Endothelial cell of umbilical vein (primary cell): ENCODE measurements around the gene ITSN2. TPM values are rescaled to one million over a fixed set of nuclear protein-coding genes. Genes with fewer than 3 reads are reported as not detected.

Experiments
- BruUV-seq: library from RNA; stranded (reverse); fragments of 400-500 nt; replicated peaks from 2 replicates; lab custom pipeline; 2021; lab: Mats Ljungman, UMichigan
- CTCF ChIA-PET: fragments of 300-600, 350-600 bp; sonication (Branson Sonifier 250); formaldehyde crosslinking; loops from one replicate; lab custom pipeline; 2021; ENCODE audit warnings: antibody characterized with exemption, inconsistent platforms; lab: Charles Lee
- POLR2A ChIA-PET: fragments of 300-600, 350-600 bp; sonication (Branson Sonifier 250); formaldehyde crosslinking; loops from one replicate; lab custom pipeline; 2021; ENCODE audit warnings: antibody characterized with exemption, inconsistent platforms; lab: Charles Lee
- DNase-seq: peaks from one replicate; pipeline ENCODE4 v3.0.0-alpha.2; 2011; ENCODE audit warnings: low read depth, low spot score
- FAIRE-seq: peaks from 2 replicates; lab custom pipeline; 2011; peaks lifted over from hg19 to GRCh38; lab: Jason Lieb, UNC
- H2AFZ ChIP-seq: 2 replicates; pipeline ENCODE4 v1.6.0; 2012; ENCODE audit warnings: low read depth, low read length, control low read depth, inconsistent platforms
- H3K27ac ChIP-seq: 2 replicates; pipeline ENCODE4 v1.5.1; 2011; ENCODE audit warnings: low read depth, mild to moderate bottlenecking, control low read depth, low read length, moderate library complexity; ENCODE audit not compliant: insufficient read depth
- H3K27me3 ChIP-seq, 2 experiments: 2 replicates each; pipeline versions ENCODE4 v1.6.0 to v1.6.1; 2011; ENCODE audit warnings: low read length in 2 of 2, mixed read lengths in 1 of 2; ENCODE audit not compliant: control insufficient read depth in 2 of 2, insufficient read depth in 2 of 2
- H3K36me3 ChIP-seq, 2 experiments: 2 replicates in 1 of 2; 3 replicates in 1 of 2; pipeline ENCODE4 v1.5.1; 2011; ENCODE audit warnings: low read length in 2 of 2, mild to moderate bottlenecking in 1 of 2, moderate library complexity in 1 of 2; ENCODE audit not compliant: control insufficient read depth in 2 of 2, insufficient read depth in 2 of 2; ENCODE audit errors: extremely low read depth in 1 of 2
- H3K4me1 ChIP-seq: 3 replicates; pipeline ENCODE4 v1.5.1; 2011; ENCODE audit warnings: mild to moderate bottlenecking, low read length; ENCODE audit not compliant: control insufficient read depth, insufficient read depth; ENCODE audit errors: extremely low read depth
- H3K4me2 ChIP-seq: 2 replicates; pipeline ENCODE4 v1.6.1; 2011; ENCODE audit warnings: low read length, control low read depth, mixed read lengths; ENCODE audit not compliant: insufficient read depth
- H3K4me3 ChIP-seq, 3 experiments: fragments of 200-600 bp in 1 of 3; sonication (generic), shearing (Covaris generic) in 1 of 3; replicated peaks in 1 of 3; 2 replicates each; pipeline ENCODE4 v1.5.1; 2011 to 2016; ENCODE audit warnings: control low read depth in 3 of 3, low read length in 3 of 3, mild to moderate bottlenecking in 2 of 3, inconsistent platforms in 1 of 3, low read depth in 1 of 3, moderate library complexity in 1 of 3; ENCODE audit not compliant: insufficient read depth in 1 of 3
- H3K79me2 ChIP-seq: 2 replicates; pipeline ENCODE4 v1.6.0; 2012; ENCODE audit warnings: low read length, inconsistent platforms; ENCODE audit not compliant: control insufficient read depth, insufficient read depth
- H3K9ac ChIP-seq: replicated peaks from 2 replicates; pipeline ENCODE3; 2011; ENCODE audit warnings: low read length, control low read depth; ENCODE audit not compliant: insufficient read depth; ENCODE audit errors: extremely low read depth
- H3K9me1 ChIP-seq: replicated peaks from 3 replicates; pipeline ENCODE4 v1.6.0; 2011; ENCODE audit warnings: mild to moderate bottlenecking, low read length; ENCODE audit not compliant: control insufficient read depth, insufficient read depth; ENCODE audit errors: extremely low read depth
- H3K9me3 ChIP-seq: replicated peaks from 2 replicates; pipeline ENCODE4 v1.5.1; 2012; ENCODE audit warnings: low read length, inconsistent platforms; ENCODE audit not compliant: control insufficient read depth, insufficient read depth
- H4K20me1 ChIP-seq: replicated peaks from 2 replicates; pipeline ENCODE3; 2011; ENCODE audit warnings: mild to moderate bottlenecking, low read length; ENCODE audit not compliant: control insufficient read depth, insufficient read depth; ENCODE audit errors: extremely low read depth
- CTCF ChIP-seq, 2 donors: IDR thresholded peaks; 1 replicate in 1 of 2; 2 replicates in 1 of 2; pipeline ENCODE4 v1.5.1; 2011; ENCODE audit warnings: low read length in 2 of 2, mild to moderate bottlenecking in 2 of 2, moderate library complexity in 2 of 2, control low read depth in 1 of 2, inconsistent platforms in 1 of 2, low read depth in 1 of 2; ENCODE audit not compliant: insufficient read depth in 1 of 2; ENCODE audit errors: extremely low read depth in 1 of 2
- EZH2 ChIP-seq: IDR thresholded peaks from 2 replicates; pipeline ENCODE4 v1.6.1; 2012; ENCODE audit warnings: borderline replicate concordance, low read depth, mild to moderate bottlenecking, moderate library complexity, low read length, inconsistent platforms; ENCODE audit not compliant: severe bottlenecking
- FOS ChIP-seq: IDR thresholded peaks from 2 replicates; pipeline ENCODE4 v1.6.1; 2011; ENCODE audit warnings: mild to moderate bottlenecking, low read length, moderate library complexity, borderline replicate concordance; ENCODE audit not compliant: insufficient read depth
- GATA2 ChIP-seq: IDR thresholded peaks from 2 replicates; pipeline ENCODE4 v1.7.0; 2011; ENCODE audit warnings: low read depth, mild to moderate bottlenecking, moderate library complexity, mixed read lengths, low read length; ENCODE audit not compliant: insufficient read length, insufficient read depth
- JUN ChIP-seq: IDR thresholded peaks from 2 replicates; pipeline ENCODE4 v1.6.1; 2011; ENCODE audit warnings: borderline replicate concordance, low read depth; ENCODE audit not compliant: insufficient read length, insufficient read depth
- MYC ChIP-seq: IDR thresholded peaks from one replicate; pipeline ENCODE4 v1.6.1; 2011; ENCODE audit warnings: mild to moderate bottlenecking, low read depth, low read length
- POLR2A ChIP-seq: IDR thresholded peaks from 2 replicates; pipeline ENCODE4 v1.6.1; 2012; ENCODE audit warnings: low read depth, mild to moderate bottlenecking, control low read depth, low read length
- POLR2AphosphoS5 ChIP-seq: IDR thresholded peaks from 2 replicates; pipeline ENCODE4 v1.6.1; 2012; ENCODE audit warnings: low read depth, mild to moderate bottlenecking, control low read depth, low read length, moderate library complexity; ENCODE audit not compliant: insufficient read depth
- dilution Hi-C: fragments of 300-500 bp; cut with MboI; formaldehyde crosslinking; loops from one replicate; pipeline ENCODE4 v1.15.0; 2019; ENCODE audit warnings: low sequenced_read_pairs; ENCODE audit not compliant: extremely low pct_ligation_motif_present
- intact Hi-C: fragments of 100-400 bp; cut with micrococcal nuclease; formaldehyde crosslinking; loops from one replicate; pipeline ENCODE4 v1.10.0; 2022
- polyA plus RNA-seq, 4 experiments: library from polyadenylated mRNA; depleted of rRNA in 3 of 4; stranded (reverse) in 3 of 4; unstranded in 1 of 4; fragments of >200 nt; gene quantifications; 2 replicates each; pipeline versions ENCODE4 v1.2.1 to v1.2.3, GENCODE V29; 2011 to 2012; ENCODE audit warnings: missing spikeins in 1 of 4
- total RNA-seq: library from RNA; stranded (reverse); gene quantifications from 2 replicates; pipeline ENCODE4 v1.2.3, GENCODE V29; 2021
- TF ChIP-seq, protein P1 (sequence below): IDR thresholded peaks from 2 replicates; pipeline ENCODE4 v1.6.1; 2011; ENCODE audit not compliant: insufficient read depth, insufficient read length

The ITSN2 gene
- total and polyA plus RNA-seq, 2 donors (not counting 3 experiments of a cell fraction or from before 2014, with no cell fraction given), result 30.5 to 56.8 TPM

DNA sequence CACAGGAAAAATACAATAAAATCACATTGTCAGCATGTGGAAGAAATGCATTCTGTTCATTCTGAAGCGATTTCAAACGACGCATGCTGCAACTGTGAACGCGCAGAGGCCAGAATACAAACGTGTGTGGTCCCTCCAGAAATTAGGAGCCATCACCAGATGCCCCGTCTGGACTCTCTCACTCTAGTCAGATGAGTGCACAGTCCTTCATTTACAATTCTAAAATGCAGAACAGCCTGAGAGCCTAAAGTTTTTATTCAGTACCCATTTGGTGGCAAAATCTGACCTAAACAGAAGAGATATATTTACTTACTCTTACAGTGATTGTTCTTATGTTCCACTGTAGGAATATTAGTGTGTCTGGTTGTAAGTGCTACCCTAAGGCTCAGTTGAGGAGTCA, 148.9 kb downstream of the ITSN2 start:
- DNase-seq, result no peak
- H3K9me1 ChIP-seq, result no peaks in the 10 kb centered on the region
- FAIRE-seq, result no peak
- H3K36me3 ChIP-seq, result peaks cover 6 to 46% of the 10 kb centered on the region in 2 experiments
- no peak overlapping the region for H2AFZ ChIP-seq
- ChIA-PET CTCF (no interaction called here), POLR2A (no interaction called here)
- H3K9me3 ChIP-seq, result no peaks in the 10 kb centered on the region
- H3K4me1 ChIP-seq, result no peaks in the 10 kb centered on the region
- intact Hi-C loops (no loop called here), dilution Hi-C loops (no loop called here)
- TF ChIP-seq CTCF (IDR thresholded peaks at IDR 0.05; ENCODE audit: extremely low read depth in 1 of 2, insufficient read depth in 1 of 2, low read depth in 1 of 2, low read length in 2 of 2) (no peak), GATA2 (no peak), POLR2AphosphoS5 (no peak), JUN (no peak), FOS (no peak), POLR2A (no peak), EZH2 (no peak), MYC (no peak)
- TF ChIP-seq, protein P1, sequence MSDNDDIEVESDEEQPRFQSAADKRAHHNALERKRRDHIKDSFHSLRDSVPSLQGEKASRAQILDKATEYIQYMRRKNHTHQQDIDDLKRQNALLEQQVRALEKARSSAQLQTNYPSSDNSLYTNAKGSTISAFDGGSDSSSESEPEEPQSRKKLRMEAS, result no peak
- BruUV-seq, result no TSS peak
- H3K9ac ChIP-seq, result no peak overlapping the region
- H3K4me3 ChIP-seq, result no peak overlapping the region
- no peaks in the 10 kb centered on the region for H4K20me1 ChIP-seq
- no peaks in the 10 kb centered on the region for H3K27me3 ChIP-seq
- no peaks in the 10 kb centered on the region for H3K79me2 ChIP-seq
- no peak overlapping the region for H3K27ac ChIP-seq
- no peak overlapping the region for H3K4me2 ChIP-seq
